ENCODE results near the gene PLXNC1. TPM values are rescaled to one million over a fixed set of nuclear protein-coding genes. Genes with fewer than 3 reads are reported as not detected.

Gene PLXNC1
- total RNA-seq, 6 donors from 2014 or later: 14.1 to 51.3 (median 24.6) TPM

- no peak overlapping the region for H3K4me3 ChIP-seq
- TF ChIP-seq EP300 (IDR thresholded peaks at IDR 0.05) (no peak), POLR2AphosphoS5 (IDR thresholded peaks at IDR 0.05) (no peak), POLR2A (IDR thresholded peaks at IDR 0.05) (no peak), CTCF (IDR thresholded peaks at IDR 0.05) (no peak)
- DNase-seq (no peak), ATAC-seq (ENCODE audit: low FRiP score in 2 of 2) (peak in 1 of 2 donors; percentile 40)
- no peaks in the 10 kb centered on the region for H3K4me1 ChIP-seq
- H3K36me3 ChIP-seq: no peaks in the 10 kb centered on the region
- 20 to 59% methylated on average over 1 to 5 of the region's 5 CpGs for WGBS, 2 donors
- H3K27ac ChIP-seq: no peak overlapping the region
- H3K27me3 ChIP-seq: no peaks in the 10 kb centered on the region
- H3K9me3 ChIP-seq: no peaks in the 10 kb centered on the region
Observed at GRCh38 chr12:94109160-94109559, 39.2 kb upstream of the PLXNC1 start.

- no peaks in the 10 kb centered on the region for H3K4me1 ChIP-seq
- WGBS, 2 donors: 90 to 91% methylated on average over 9 of the region's 9 CpGs
- no peaks in the 10 kb centered on the region for H3K36me3 ChIP-seq
- ATAC-seq (ENCODE audit: low FRiP score in 2 of 2): no peak
- H3K9me3 ChIP-seq: no peaks in the 10 kb centered on the region
- H3K27me3 ChIP-seq: no peaks in the 10 kb centered on the region
- H3K27ac ChIP-seq: no peak overlapping the region
- no peak overlapping the region for H3K4me3 ChIP-seq
- TF ChIP-seq POLR2AphosphoS5 (IDR thresholded peaks at IDR 0.05) (no peak), EP300 (IDR thresholded peaks at IDR 0.05) (no peak), CTCF (IDR thresholded peaks at IDR 0.05) (no peak), POLR2A (IDR thresholded peaks at IDR 0.05) (no peak)
- no peak for DNase-seq
Observed at GRCh38 chr12:94110258-94110657, 38.1 kb upstream of the PLXNC1 start.

GRCh38 chr12:94111302-94111701 lies 37.1 kb upstream of the PLXNC1 start:
- WGBS, 2 donors: 95 to 98% methylated on average over 2 of the region's 2 CpGs
- H3K27ac ChIP-seq: no peak overlapping the region
- H3K4me1 ChIP-seq: no peaks in the 10 kb centered on the region
- no peaks in the 10 kb centered on the region for H3K36me3 ChIP-seq
- H3K4me3 ChIP-seq: no peak overlapping the region
- H3K27me3 ChIP-seq: no peaks in the 10 kb centered on the region
- no peak for ATAC-seq (ENCODE audit: low FRiP score in 2 of 2)
- no peaks in the 10 kb centered on the region for H3K9me3 ChIP-seq
- TF ChIP-seq POLR2AphosphoS5 (IDR thresholded peaks at IDR 0.05) (no peak), EP300 (IDR thresholded peaks at IDR 0.05) (no peak), CTCF (IDR thresholded peaks at IDR 0.05) (no peak), POLR2A (IDR thresholded peaks at IDR 0.05) (no peak)
- no peak for DNase-seq

GRCh38 chr12:94112121-94112520 lies 36.3 kb upstream of the PLXNC1 start:
- Histone ChIP-seq H3K4me3 (no peak overlapping the region), H3K4me1 (no peaks in the 10 kb centered on the region), H3K36me3 (no peaks in the 10 kb centered on the region), H3K27ac (no peak overlapping the region), H3K9me3 (no peaks in the 10 kb centered on the region), H3K27me3 (no peaks in the 10 kb centered on the region)
- no peak for DNase-seq
- TF ChIP-seq POLR2AphosphoS5 (IDR thresholded peaks at IDR 0.05): no peak
- no peak for TF ChIP-seq POLR2A (IDR thresholded peaks at IDR 0.05)
- no peak for TF ChIP-seq CTCF (IDR thresholded peaks at IDR 0.05)
- TF ChIP-seq EP300 (IDR thresholded peaks at IDR 0.05): no peak
- 39 to 48% methylated on average over 2 of the region's 2 CpGs for WGBS, 2 donors
- ATAC-seq (ENCODE audit: low FRiP score in 2 of 2): peak; percentile 43 to 66

GRCh38 chr12:94114166-94114565 lies 34.2 kb upstream of the PLXNC1 start:
- Histone ChIP-seq H3K36me3 (no peaks in the 10 kb centered on the region), H3K4me3 (no peak overlapping the region), H3K9me3 (no peaks in the 10 kb centered on the region), H3K4me1 (no peaks in the 10 kb centered on the region), H3K27me3 (no peaks in the 10 kb centered on the region), H3K27ac (no peak overlapping the region)
- ATAC-seq (ENCODE audit: low FRiP score in 2 of 2): no peak
- 88 to 92% methylated on average over 4 of the region's 4 CpGs for WGBS, 2 donors
- DNase-seq: no peak
- TF ChIP-seq POLR2A (IDR thresholded peaks at IDR 0.05) (no peak), CTCF (IDR thresholded peaks at IDR 0.05) (no peak), POLR2AphosphoS5 (IDR thresholded peaks at IDR 0.05) (no peak), EP300 (IDR thresholded peaks at IDR 0.05) (no peak)

Data from upper lobe of left lung (tissue), 6 donors.